HepG2 (cell line): Measurements from ENCODE around the gene PRKACA. TPM values are rescaled to one million over a fixed set of nuclear protein-coding genes. Genes with fewer than 3 reads are reported as not detected.
A peak's percentile ranks its signal among the peaks of the same experiment; 100 is the strongest.

Source experiments
- HNF1B ChIP-seq: sonication (generic); formaldehyde crosslinking; IDR thresholded peaks from 2 replicates; pipeline ENCODE4 v1.5.1; 2020; ENCODE audit warnings: mild to moderate bottlenecking, moderate library complexity, missing genetic modification reagents
- PATZ1 ChIP-seq: sonication (generic); formaldehyde crosslinking; IDR thresholded peaks from 2 replicates; pipeline ENCODE4 v1.4.0; 2020; ENCODE audit warnings: missing genetic modification reagents
- ZBTB33 ChIP-seq: sonication (generic); formaldehyde crosslinking; IDR thresholded peaks from 2 replicates; pipeline ENCODE4 v1.4.0; 2020; ENCODE audit warnings: missing genetic modification reagents
- ZNF350 ChIP-seq: sonication (generic); formaldehyde crosslinking; IDR thresholded peaks from 2 replicates; pipeline ENCODE4 v1.4.0; 2020; ENCODE audit warnings: mild to moderate bottlenecking, low read depth, missing genetic modification reagents, borderline replicate concordance
- polyA plus RNA-seq, 8 experiments: library from polyadenylated mRNA; depleted of rRNA in 3 of 8; stranded (reverse) in 7 of 8; unstranded in 1 of 8; fragments of >200 nt; fragmentation: Illumina TruSeq in 4 of 8; extraction: Trizol in 4 of 8; gene quantifications; 2 replicates each; pipeline versions ENCODE4 v1.2.1 to v1.2.3, GENCODE V29; 2011 to 2016; ENCODE audit warnings: low read depth in 4 of 8, missing spikeins in 1 of 8, mixed read lengths in 1 of 8; ENCODE audit not compliant: insufficient read depth in 1 of 8
- total RNA-seq, 5 experiments: library from RNA; depleted of rRNA; stranded (reverse); fragments of >200 nt; fragmentation: Illumina TruSeq; extraction: Trizol; gene quantifications; 2 replicates each; pipeline ENCODE4 v1.2.3, GENCODE V29; 2016; ENCODE audit warnings: low read depth in 1 of 5

Gene PRKACA
- total and polyA plus RNA-seq, 2 of the 13 experiments (the other 11 are each of a cell fraction or from before 2014, with no cell fraction given), result 11.0 to 18.2 TPM

GRCh38 chr19:14059093-14059480, 58.5 kb downstream of the PRKACA start (continued):
- TF ChIP-seq ZBTB33 (peak; percentile 97), ZNF350 (CRISPR knock-in tag) (no peak), HNF1B (CRISPR knock-in tag) (no peak), PATZ1 (peak; percentile 46; the same call in 1 of the 2 replicates)
